Fibroblast of peridontal ligament (primary cell): ENCODE data around the gene AFTPH.

ENCODE experiments used
- DNase-seq: peaks from one replicate; pipeline ENCODE4 v3.0.0-alpha.2; 2010; ENCODE audit errors: extremely low read depth

The AFTPH gene

GRCh38 chr2:64587561-64587960 lies 63.4 kb downstream of the AFTPH start:
- DNase-seq: no peak

GRCh38 chr2:64591188-64591587 lies 67.1 kb downstream of the AFTPH start:
- no peak for DNase-seq

- DNase-seq: peak; percentile 46
These were observed 69.0 kb downstream of the AFTPH start for GRCh38 chr2:64593035-64593655.

GRCh38 chr2:64594226-64594989 lies 70.3 kb downstream of the AFTPH start:
- peak; percentile 33 for DNase-seq

- DNase-seq: peak; percentile 65
These were observed 71.5 kb downstream of the AFTPH start for GRCh38 chr2:64595397-64596176.

- DNase-seq: no peak
These were observed 74.1 kb downstream of the AFTPH start for GRCh38 chr2:64598226-64598625.

GRCh38 chr2:64599469-64599868 lies 75.3 kb downstream of the AFTPH start:
- no peak for DNase-seq

GRCh38 chr2:64601034-64601754 lies 77.1 kb downstream of the AFTPH start:
- peak; percentile 27 for DNase-seq

GRCh38 chr2:64601785-64602391 lies 77.8 kb downstream of the AFTPH start:
- DNase-seq: no peak

- DNase-seq: no peak
These were observed 78.3 kb downstream of the AFTPH start for GRCh38 chr2:64602436-64602835.

GRCh38 chr2:64604155-64604554 lies 80.0 kb downstream of the AFTPH start:
- DNase-seq: no peak

- peak; percentile 43 for DNase-seq
These were observed 80.9 kb downstream of the AFTPH start for GRCh38 chr2:64605026-64605471.

GRCh38 chr2:64605991-64606478 lies 81.9 kb downstream of the AFTPH start:
- DNase-seq: no peak

- peak; percentile 63 for DNase-seq
These were observed 82.6 kb downstream of the AFTPH start for GRCh38 chr2:64606479-64607363.

GRCh38 chr2:64607381-64608304 lies 83.5 kb downstream of the AFTPH start:
- no peak for DNase-seq

GRCh38 chr2:64608867-64609226 lies 84.7 kb downstream of the AFTPH start:
- no peak for DNase-seq

- DNase-seq: peak; percentile 16
These were observed 85.3 kb downstream of the AFTPH start for GRCh38 chr2:64609227-64609941.

GRCh38 chr2:64609942-64610281 lies 85.8 kb downstream of the AFTPH start:
- no peak for DNase-seq
